ENCODE data around the gene CNIH3.

The CNIH3 gene

GRCh38 chr1:224623310-224623714 lies 7.2 kb downstream of the CNIH3 start:
- no peak overlapping the region for H3K27ac ChIP-seq
- no peak for TF ChIP-seq CTCF (IDR thresholded peaks at IDR 0.05)

GRCh38 chr1:224623743-224624333 lies 7.7 kb downstream of the CNIH3 start:
- Histone ChIP-seq H3K27ac (no peak overlapping the region), H3K36me3 (no peaks in the 10 kb centered on the region), H3K27me3 (peaks cover 57% of the 10 kb centered on the region), H3K4me1 (ENCODE audit: control insufficient read depth in 1 of 2, insufficient read depth in 1 of 2, low read depth in 1 of 2, low read length in 1 of 2) (no peaks in the 10 kb centered on the region), H3K9me3 (no peaks in the 10 kb centered on the region), H3K4me3 (ENCODE audit: low read depth in 1 of 2, low read length in 1 of 2) (no peak overlapping the region)
- TF ChIP-seq CTCF (IDR thresholded peaks at IDR 0.05) = no peak

More at GRCh38 chr1:224623310-224623714, 7.2 kb downstream of the CNIH3 start:
- no peaks in the 10 kb centered on the region for H3K9me3 ChIP-seq
- no peaks in the 10 kb centered on the region for H3K36me3 ChIP-seq
- H3K4me1 ChIP-seq (ENCODE audit: control insufficient read depth in 1 of 2, insufficient read depth in 1 of 2, low read depth in 1 of 2, low read length in 1 of 2) = no peaks in the 10 kb centered on the region
- no peak overlapping the region for H3K4me3 ChIP-seq (ENCODE audit: low read depth in 1 of 2, low read length in 1 of 2)
- H3K27me3 ChIP-seq = peaks cover 62% of the 10 kb centered on the region

GRCh38 chr1:224624432-224624831 lies 8.3 kb downstream of the CNIH3 start:
- no peak overlapping the region for H3K27ac ChIP-seq
- no peak for TF ChIP-seq CTCF (IDR thresholded peaks at IDR 0.05)
- peaks cover 51% of the 10 kb centered on the region for H3K27me3 ChIP-seq
- no peaks in the 10 kb centered on the region for H3K36me3 ChIP-seq
- H3K9me3 ChIP-seq = no peaks in the 10 kb centered on the region
- no peak overlapping the region for H3K4me3 ChIP-seq (ENCODE audit: low read depth in 1 of 2, low read length in 1 of 2)
- H3K4me1 ChIP-seq (ENCODE audit: control insufficient read depth in 1 of 2, insufficient read depth in 1 of 2, low read depth in 1 of 2, low read length in 1 of 2) = no peaks in the 10 kb centered on the region

- no peaks in the 10 kb centered on the region for H3K36me3 ChIP-seq
Observed at GRCh38 chr1:224626042-224626441, 9.9 kb downstream of the CNIH3 start.

GRCh38 chr1:224629965-224630364 lies 13.8 kb downstream of the CNIH3 start:
- H3K27me3 ChIP-seq = peaks cover under 1% of the 10 kb centered on the region
- H3K36me3 ChIP-seq = no peaks in the 10 kb centered on the region
- H3K4me1 ChIP-seq (ENCODE audit: control insufficient read depth in 1 of 2, insufficient read depth in 1 of 2, low read depth in 1 of 2, low read length in 1 of 2) = no peaks in the 10 kb centered on the region
- H3K27ac ChIP-seq = no peak overlapping the region
- no peaks in the 10 kb centered on the region for H3K9me3 ChIP-seq
- no peak overlapping the region for H3K4me3 ChIP-seq (ENCODE audit: low read depth in 1 of 2, low read length in 1 of 2)
- TF ChIP-seq CTCF (IDR thresholded peaks at IDR 0.05) = no peak

More at GRCh38 chr1:224626042-224626441, 9.9 kb downstream of the CNIH3 start:
- Histone ChIP-seq H3K27me3 (peaks cover 35% of the 10 kb centered on the region), H3K9me3 (no peaks in the 10 kb centered on the region), H3K4me3 (ENCODE audit: low read depth in 1 of 2, low read length in 1 of 2) (no peak overlapping the region), H3K4me1 (ENCODE audit: control insufficient read depth in 1 of 2, insufficient read depth in 1 of 2, low read depth in 1 of 2, low read length in 1 of 2) (no peaks in the 10 kb centered on the region), H3K27ac (no peak overlapping the region)
- TF ChIP-seq CTCF (IDR thresholded peaks at IDR 0.05) = no peak

Measured in neutrophil (primary cell).